IPS-18c (cell line): ENCODE results near the gene MPC2.

ENCODE experiments used
- H3K4me3 ChIP-seq: 2 replicates; pipeline ENCODE4 v1.7.0; 2013; ENCODE audit warnings: low read depth, mild to moderate bottlenecking, low read length, moderate library complexity; ENCODE audit not compliant: insufficient read depth
- H3K9me3 ChIP-seq: one replicate; pipeline ENCODE4 v1.6.1; 2013; ENCODE audit warnings: mild to moderate bottlenecking, low read length, moderate library complexity; ENCODE audit not compliant: control insufficient read depth, insufficient read depth

The MPC2 gene

GRCh38 chr1:167936930-167937708, at the start of gene MPC2:
MPC2 (minus strand) TSS chr1:167937072; CDS start chr1:167935841, 1,231 bp downstream.
- H3K4me3 ChIP-seq, result peak within 1 kb of the TSS; percentile 91
- no peaks in the 10 kb centered on the region for H3K9me3 ChIP-seq

DNA sequence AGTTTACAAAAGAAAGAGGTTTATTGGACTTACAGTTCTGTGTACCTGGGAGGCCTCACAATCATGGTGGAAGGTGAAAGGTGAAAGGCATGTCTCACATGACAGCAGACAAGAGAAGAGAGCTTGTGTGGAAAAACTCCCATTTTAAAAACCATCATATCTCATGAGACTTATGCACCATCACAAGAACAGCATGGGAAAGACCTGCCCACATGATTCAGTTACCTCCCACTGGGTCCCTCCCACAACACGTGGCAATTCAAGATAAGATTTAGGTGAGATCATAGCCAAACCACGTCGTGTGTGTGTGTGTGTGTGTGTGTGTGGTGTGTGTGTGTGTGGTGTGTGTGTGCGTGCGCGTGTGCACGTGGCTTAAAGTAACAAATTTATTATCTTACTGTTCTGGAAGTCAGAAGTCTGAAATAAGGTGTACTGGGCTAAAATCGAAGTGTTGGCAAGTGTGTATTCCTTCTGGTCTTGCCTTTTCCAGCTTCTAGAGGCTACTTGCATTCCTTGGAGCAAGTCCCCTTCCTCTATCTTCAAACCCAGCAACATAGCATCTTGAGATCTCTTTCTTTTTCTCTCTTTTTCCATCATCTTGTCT, 48.1 kb upstream of the MPC2 start:
- H3K4me3 ChIP-seq, result no peak overlapping the region
- no peaks in the 10 kb centered on the region for H3K9me3 ChIP-seq

DNA sequence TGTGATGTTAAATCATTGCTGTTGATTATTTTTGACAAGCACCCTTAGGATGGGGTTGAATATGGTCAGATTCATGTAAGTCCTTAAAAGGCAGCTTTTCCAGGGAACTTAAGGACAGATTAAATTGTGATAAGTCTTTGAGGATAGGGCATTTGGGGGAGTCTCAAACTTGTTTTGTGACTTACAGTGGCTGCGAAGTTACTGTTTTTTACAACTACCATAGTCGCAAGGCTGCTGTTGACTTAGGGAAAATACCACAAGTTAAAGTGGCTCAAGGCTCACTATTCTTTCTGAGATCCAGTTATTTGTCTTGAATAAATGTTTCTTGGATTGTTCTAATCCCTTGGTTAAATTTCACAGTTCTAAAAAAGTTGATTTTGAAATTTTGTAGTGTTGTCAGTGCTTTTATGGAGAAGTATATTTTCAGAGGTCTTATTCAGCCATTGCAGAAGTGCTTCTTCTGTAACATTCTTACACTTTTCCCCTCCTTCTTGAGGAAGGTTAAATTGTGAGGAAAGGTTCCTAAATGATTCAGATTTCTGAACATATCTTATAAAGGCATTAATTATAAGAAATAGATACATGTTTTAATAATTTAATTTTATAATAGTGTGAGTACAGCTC, 47.0 kb upstream of the MPC2 start:
- H3K9me3 ChIP-seq, result no peaks in the 10 kb centered on the region

DNA sequence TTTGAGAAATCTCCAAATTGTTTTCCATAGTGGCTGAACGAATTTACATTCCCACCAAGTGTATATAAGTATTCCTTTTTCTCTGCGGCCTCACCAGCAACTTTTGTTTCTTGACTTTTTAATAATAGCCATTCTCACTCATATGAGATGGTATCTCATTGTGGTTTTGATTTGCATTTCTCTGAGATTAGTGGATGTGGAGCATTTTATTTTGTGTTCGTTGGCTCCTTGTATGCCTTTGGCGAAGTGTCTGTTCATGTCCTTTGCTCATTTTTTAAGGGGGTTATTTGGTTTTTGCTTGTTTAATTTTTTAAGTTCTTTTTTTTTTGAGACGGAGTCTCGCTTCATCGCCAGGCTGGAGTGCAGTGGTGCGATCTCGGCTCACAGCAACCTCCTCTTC, 45.1 kb upstream of the MPC2 start:
- H3K4me3 ChIP-seq, result no peak overlapping the region
- H3K9me3 ChIP-seq, result no peaks in the 10 kb centered on the region

More for the DNA sequence above, 47.0 kb upstream of the MPC2 start:
- H3K4me3 ChIP-seq, result no peak overlapping the region

GRCh38 chr1:167977245-167977644, 40.4 kb upstream of the MPC2 start:
- Histone ChIP-seq H3K4me3 (no peak overlapping the region), H3K9me3 (no peaks in the 10 kb centered on the region)

- no peaks in the 10 kb centered on the region for H3K9me3 ChIP-seq
- H3K4me3 ChIP-seq, result no peak overlapping the region
Observed at GRCh38 chr1:167974698-167975097, 37.8 kb upstream of the MPC2 start.

GRCh38 chr1:167973832-167974231, 37.0 kb upstream of the MPC2 start:
- H3K9me3 ChIP-seq, result no peaks in the 10 kb centered on the region

DNA sequence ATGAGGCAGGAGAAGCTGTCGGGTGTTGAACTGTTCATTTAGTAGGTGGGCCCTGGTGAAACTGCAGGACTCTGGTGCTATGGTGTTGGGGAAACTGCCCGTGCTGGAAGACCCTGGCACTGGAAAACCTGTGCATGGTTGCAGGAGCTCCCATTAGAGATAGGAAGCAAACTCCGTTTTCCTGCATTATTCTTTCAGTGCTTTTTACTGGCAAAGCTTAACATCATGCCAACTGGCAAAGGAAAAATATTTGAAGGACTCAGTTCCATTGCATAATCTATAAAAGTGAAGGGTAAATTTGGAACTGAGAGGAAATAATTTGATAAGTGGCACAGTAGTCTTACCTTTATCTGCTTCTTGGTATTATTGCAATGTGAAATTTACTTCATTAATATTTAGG, 31.7 kb upstream of the MPC2 start:
- H3K9me3 ChIP-seq, result no peaks in the 10 kb centered on the region
- H3K4me3 ChIP-seq, result no peak overlapping the region

More at GRCh38 chr1:167973832-167974231, 37.0 kb upstream of the MPC2 start:
- H3K4me3 ChIP-seq, result no peak overlapping the region

- Histone ChIP-seq H3K4me3 (no peak overlapping the region), H3K9me3 (no peaks in the 10 kb centered on the region)
Observed at GRCh38 chr1:167966050-167966449, 29.2 kb upstream of the MPC2 start.

- no peak overlapping the region for H3K4me3 ChIP-seq
- no peaks in the 10 kb centered on the region for H3K9me3 ChIP-seq
Observed at GRCh38 chr1:167964646-167965045, 27.8 kb upstream of the MPC2 start.

- Histone ChIP-seq H3K9me3 (no peaks in the 10 kb centered on the region), H3K4me3 (no peak overlapping the region)
Observed at GRCh38 chr1:167957710-167958109, 20.8 kb upstream of the MPC2 start.

GRCh38 chr1:167955915-167956314, 19.0 kb upstream of the MPC2 start:
- Histone ChIP-seq H3K4me3 (no peak overlapping the region), H3K9me3 (no peaks in the 10 kb centered on the region)

DNA sequence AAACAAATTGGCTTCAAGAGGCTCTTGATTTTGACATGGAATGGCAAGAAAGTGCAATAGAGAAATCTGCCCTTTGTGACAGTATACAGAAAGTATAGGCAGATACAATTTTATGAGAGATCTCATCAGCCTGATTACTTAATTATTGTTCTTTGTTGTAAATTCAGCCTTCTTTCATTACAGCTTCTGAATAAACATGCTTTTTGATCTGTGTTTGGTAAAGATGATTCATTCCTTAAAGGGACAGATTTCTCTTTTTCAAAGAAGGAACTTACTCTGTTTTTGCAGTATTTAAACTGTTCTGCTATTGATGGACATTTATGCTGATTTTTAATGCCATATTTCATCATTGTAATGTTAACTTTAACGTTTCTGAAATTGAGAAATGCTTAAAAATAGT, 13.7 kb upstream of the MPC2 start:
- Histone ChIP-seq H3K9me3 (no peaks in the 10 kb centered on the region), H3K4me3 (no peak overlapping the region)

DNA sequence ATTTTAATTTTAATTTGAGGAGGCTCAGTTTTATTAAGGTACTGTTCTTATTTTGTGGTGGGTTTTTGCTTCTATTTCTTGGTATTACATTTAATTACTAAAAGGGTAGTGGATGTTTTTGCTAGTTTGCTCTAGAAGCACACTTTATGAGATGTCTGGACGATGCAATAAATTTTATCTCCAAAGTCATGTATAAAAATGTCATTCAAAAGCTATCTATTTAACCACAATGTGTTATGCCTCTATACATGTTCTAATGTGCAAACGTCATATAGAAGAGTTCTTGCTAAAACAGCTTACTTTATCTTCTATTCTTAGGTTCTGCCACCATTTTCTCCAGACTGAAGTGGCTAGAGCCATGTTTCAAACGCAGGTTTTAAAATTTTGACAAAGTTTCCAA, 12.9 kb upstream of the MPC2 start:
- Histone ChIP-seq H3K4me3 (no peak overlapping the region), H3K9me3 (no peaks in the 10 kb centered on the region)

- Histone ChIP-seq H3K9me3 (no peaks in the 10 kb centered on the region), H3K4me3 (no peak overlapping the region)
Observed at GRCh38 chr1:167947733-167948132, 10.9 kb upstream of the MPC2 start.

GRCh38 chr1:167943541-167943940, 6.7 kb upstream of the MPC2 start:
- H3K9me3 ChIP-seq, result no peaks in the 10 kb centered on the region
- H3K4me3 ChIP-seq, result no peak overlapping the region

GRCh38 chr1:167940264-167940663, 3.4 kb upstream of the MPC2 start:
- Histone ChIP-seq H3K4me3 (no peak overlapping the region), H3K9me3 (no peaks in the 10 kb centered on the region)

DNA sequence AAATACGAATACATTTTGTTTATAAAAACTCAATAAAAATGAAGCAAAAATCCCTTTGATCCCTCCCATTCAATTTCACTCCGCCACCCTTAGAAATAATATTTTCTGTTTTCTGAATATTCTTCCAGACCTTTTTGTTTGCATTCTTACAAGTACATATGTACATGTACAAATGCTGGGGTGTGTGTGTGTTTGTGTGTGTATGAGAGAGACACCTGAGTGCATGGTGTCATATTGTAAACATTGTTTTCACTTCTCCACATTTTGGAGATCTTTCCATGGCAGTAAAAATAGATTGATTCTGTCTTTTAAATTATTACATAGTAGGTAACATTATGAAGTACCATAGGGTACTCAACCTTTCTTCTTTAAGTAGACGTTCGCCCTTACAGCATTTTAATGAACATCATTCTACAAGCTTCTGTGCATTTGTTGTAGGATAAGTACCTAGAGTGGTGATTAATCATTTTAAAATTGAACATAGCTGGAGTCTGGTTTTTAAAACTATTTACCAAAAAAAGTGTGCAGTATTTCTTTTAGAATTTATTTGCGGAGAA, 1.3 kb upstream of the MPC2 start:
- H3K4me3 ChIP-seq, result peak overlapping the region; percentile 91; the same call in 1 of the 2 replicates
- H3K9me3 ChIP-seq, result no peaks in the 10 kb centered on the region
